ENCODE data around the gene SLC22A4. TPM values are rescaled to one million over a fixed set of nuclear protein-coding genes. Genes with fewer than 3 reads are reported as not detected.

Gene SLC22A4
- polyA plus RNA-seq, 1 donor (not counting 4 experiments of a cell fraction or from before 2014, with no cell fraction given), result 1.4 TPM

DNA sequence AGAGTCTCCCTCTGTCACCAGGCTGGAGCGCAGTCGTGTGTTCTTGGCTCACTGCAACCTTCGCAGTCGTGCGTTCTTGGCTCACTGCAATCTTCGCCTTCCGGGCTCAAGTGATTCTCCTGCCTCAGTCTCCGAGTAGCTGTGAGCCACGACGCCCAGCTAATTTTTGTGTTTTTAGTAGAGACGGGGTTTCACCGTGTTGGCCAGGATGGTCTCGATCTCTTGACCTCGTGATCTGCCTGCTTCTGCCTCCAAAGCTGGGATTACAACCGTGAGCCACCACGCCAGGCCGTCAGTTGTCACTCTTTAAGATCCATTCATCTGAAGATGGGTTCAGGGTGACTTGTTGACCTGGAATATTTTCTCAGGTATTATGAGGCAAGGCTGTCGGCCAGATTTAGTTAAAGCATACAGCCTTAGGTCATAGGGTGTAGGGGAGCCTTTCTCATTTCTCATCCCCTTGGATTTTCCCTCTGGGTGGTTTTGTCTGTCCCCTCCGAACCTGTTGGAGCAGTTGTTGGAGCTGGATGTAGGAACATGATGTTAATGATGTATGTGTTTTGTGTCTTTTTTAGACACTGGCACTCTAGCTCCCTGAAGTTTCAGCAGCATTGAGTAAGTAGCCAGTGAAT is 76.9 kb downstream of the SLC22A4 start:
- Histone ChIP-seq H3K9ac (ENCODE audit: control insufficient read depth, extremely low read depth, insufficient read depth, low read length) (peak overlapping the region; percentile 94), H3K9me1 (ENCODE audit: control insufficient read depth, extremely low read depth, insufficient read depth, low read length) (peaks cover 2% of the 10 kb centered on the region), H4K20me1 (ENCODE audit: control insufficient read depth, extremely low read depth, insufficient read depth, low read length) (no peaks in the 10 kb centered on the region), H3K4me1 (ENCODE audit: control insufficient read depth, extremely low read depth, insufficient read depth, low read length) (peaks cover 29% of the 10 kb centered on the region), H3K4me2 (ENCODE audit: control insufficient read depth, extremely low read depth, insufficient read depth, low read depth, low read length) (peak overlapping the region; percentile 84), H3K79me2 (ENCODE audit: control insufficient read depth, insufficient read depth, low read length) (peaks cover 49% of the 10 kb centered on the region), H3K9me3 (ENCODE audit: control insufficient read depth, low read depth, low read length) (no peaks in the 10 kb centered on the region), H3K27ac (ENCODE audit: control insufficient read depth, insufficient read depth, low read length) (peak overlapping the region; percentile 90), H2AFZ (ENCODE audit: control insufficient read depth, low read length) (no peak overlapping the region), H3K27me3 (ENCODE audit: control insufficient read depth, extremely low read depth, insufficient read depth, low read length) (no peaks in the 10 kb centered on the region), H3K4me3 (ENCODE audit: control insufficient read depth in 2 of 3, extremely low read depth in 1 of 3, insufficient read depth in 2 of 3, low read depth in 1 of 3, low read length in 3 of 3) (peak overlapping the region; percentile 58 to 88 (median 80)), H3K36me3 (ENCODE audit: control insufficient read depth in 2 of 2, extremely low read depth in 1 of 2, insufficient read depth in 2 of 2, low read length in 2 of 2) (peaks cover 0 to 4% of the 10 kb centered on the region in 2 experiments)
- TF ChIP-seq, protein P1, sequence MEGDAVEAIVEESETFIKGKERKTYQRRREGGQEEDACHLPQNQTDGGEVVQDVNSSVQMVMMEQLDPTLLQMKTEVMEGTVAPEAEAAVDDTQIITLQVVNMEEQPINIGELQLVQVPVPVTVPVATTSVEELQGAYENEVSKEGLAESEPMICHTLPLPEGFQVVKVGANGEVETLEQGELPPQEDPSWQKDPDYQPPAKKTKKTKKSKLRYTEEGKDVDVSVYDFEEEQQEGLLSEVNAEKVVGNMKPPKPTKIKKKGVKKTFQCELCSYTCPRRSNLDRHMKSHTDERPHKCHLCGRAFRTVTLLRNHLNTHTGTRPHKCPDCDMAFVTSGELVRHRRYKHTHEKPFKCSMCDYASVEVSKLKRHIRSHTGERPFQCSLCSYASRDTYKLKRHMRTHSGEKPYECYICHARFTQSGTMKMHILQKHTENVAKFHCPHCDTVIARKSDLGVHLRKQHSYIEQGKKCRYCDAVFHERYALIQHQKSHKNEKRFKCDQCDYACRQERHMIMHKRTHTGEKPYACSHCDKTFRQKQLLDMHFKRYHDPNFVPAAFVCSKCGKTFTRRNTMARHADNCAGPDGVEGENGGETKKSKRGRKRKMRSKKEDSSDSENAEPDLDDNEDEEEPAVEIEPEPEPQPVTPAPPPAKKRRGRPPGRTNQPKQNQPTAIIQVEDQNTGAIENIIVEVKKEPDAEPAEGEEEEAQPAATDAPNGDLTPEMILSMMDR (optimal IDR thresholded peaks at IDR 0.05 in 1 of 3, IDR thresholded peaks at IDR 0.05 in 1 of 3, conservative IDR thresholded peaks at IDR 0.05 in 1 of 3; ENCODE audit: extremely low read depth in 1 of 3, insufficient read depth in 2 of 3, low read length in 3 of 3), result no peak
- no peak for TF ChIP-seq EZH2 (IDR thresholded peaks at IDR 0.05; ENCODE audit: low read length)
- peak; percentile 13 for FAIRE-seq
- no peak for DNase-seq (ENCODE audit: low read depth, low spot score)
- dilution Hi-C loops (cut with MboI; ENCODE audit: extremely low pct_ligation_motif_present, low sequenced_read_pairs), result no loop called here

- Histone ChIP-seq H3K79me2 (ENCODE audit: control insufficient read depth, insufficient read depth, low read length) (peaks cover 51% of the 10 kb centered on the region), H2AFZ (ENCODE audit: control insufficient read depth, low read length) (no peak overlapping the region), H3K9ac (ENCODE audit: control insufficient read depth, extremely low read depth, insufficient read depth, low read length) (no peak overlapping the region), H4K20me1 (ENCODE audit: control insufficient read depth, extremely low read depth, insufficient read depth, low read length) (no peaks in the 10 kb centered on the region), H3K27me3 (ENCODE audit: control insufficient read depth, extremely low read depth, insufficient read depth, low read length) (no peaks in the 10 kb centered on the region), H3K4me1 (ENCODE audit: control insufficient read depth, extremely low read depth, insufficient read depth, low read length) (peaks cover 29% of the 10 kb centered on the region), H3K4me2 (ENCODE audit: control insufficient read depth, extremely low read depth, insufficient read depth, low read depth, low read length) (peak overlapping the region; percentile 84), H3K36me3 (ENCODE audit: control insufficient read depth in 2 of 2, extremely low read depth in 1 of 2, insufficient read depth in 2 of 2, low read length in 2 of 2) (peaks cover 0 to 4% of the 10 kb centered on the region in 2 experiments), H3K27ac (ENCODE audit: control insufficient read depth, insufficient read depth, low read length) (no peak overlapping the region), H3K9me3 (ENCODE audit: control insufficient read depth, low read depth, low read length) (no peaks in the 10 kb centered on the region), H3K4me3 (ENCODE audit: control insufficient read depth in 2 of 3, extremely low read depth in 1 of 3, insufficient read depth in 2 of 3, low read depth in 1 of 3, low read length in 3 of 3) (peak overlapping the region in 2 of 3 experiments; percentile 58 to 80), H3K9me1 (ENCODE audit: control insufficient read depth, extremely low read depth, insufficient read depth, low read length) (peaks cover 2% of the 10 kb centered on the region)
- TF ChIP-seq EZH2 (IDR thresholded peaks at IDR 0.05; ENCODE audit: low read length), result no peak
- TF ChIP-seq, protein P1 (optimal IDR thresholded peaks at IDR 0.05 in 1 of 3, IDR thresholded peaks at IDR 0.05 in 1 of 3, conservative IDR thresholded peaks at IDR 0.05 in 1 of 3; ENCODE audit: extremely low read depth in 1 of 3, insufficient read depth in 2 of 3, low read length in 3 of 3), result no peak
- DNase-seq (ENCODE audit: low read depth, low spot score) (no peak), FAIRE-seq (no peak)
- dilution Hi-C loops (cut with MboI; ENCODE audit: extremely low pct_ligation_motif_present, low sequenced_read_pairs), result no loop called here
Measured at GRCh38 chr5:132371603-132371994, 77.4 kb downstream of the SLC22A4 start.
